Skeletal muscle cell (primary cell): ENCODE results near the gene PPP1R27.

Source experiments
- DNase-seq: peaks from one replicate; pipeline ENCODE4 v3.0.0-alpha.2; 2010; ENCODE audit warnings: low read depth
- H3K4me3 ChIP-seq: 2 replicates; pipeline ENCODE4 v1.5.1; 2011; ENCODE audit warnings: low read depth, mild to moderate bottlenecking, control low read depth, low read length, moderate library complexity

The PPP1R27 gene

DNA sequence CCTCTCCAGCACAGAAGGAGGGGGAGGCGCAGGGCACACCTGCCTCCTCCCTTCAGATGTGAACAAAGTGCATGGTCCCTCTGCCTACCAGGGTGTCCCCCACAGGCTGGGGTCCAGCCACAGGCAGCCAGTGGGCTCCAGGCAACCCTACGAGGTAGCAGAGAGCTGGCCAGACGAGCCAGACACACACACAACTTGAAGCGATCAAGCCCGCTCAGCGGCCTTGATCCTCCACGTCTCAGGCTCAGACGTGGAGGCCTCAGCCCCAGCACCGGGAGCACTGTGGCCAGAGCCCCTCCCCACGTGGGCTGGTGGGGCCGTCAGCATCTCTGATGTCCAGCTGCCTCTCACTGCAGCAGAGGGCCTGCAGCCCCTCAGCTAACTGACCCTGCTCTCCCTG lies 10.3 kb downstream of the PPP1R27 start:
- DNase-seq = no peak
- no peak overlapping the region for H3K4me3 ChIP-seq

DNA sequence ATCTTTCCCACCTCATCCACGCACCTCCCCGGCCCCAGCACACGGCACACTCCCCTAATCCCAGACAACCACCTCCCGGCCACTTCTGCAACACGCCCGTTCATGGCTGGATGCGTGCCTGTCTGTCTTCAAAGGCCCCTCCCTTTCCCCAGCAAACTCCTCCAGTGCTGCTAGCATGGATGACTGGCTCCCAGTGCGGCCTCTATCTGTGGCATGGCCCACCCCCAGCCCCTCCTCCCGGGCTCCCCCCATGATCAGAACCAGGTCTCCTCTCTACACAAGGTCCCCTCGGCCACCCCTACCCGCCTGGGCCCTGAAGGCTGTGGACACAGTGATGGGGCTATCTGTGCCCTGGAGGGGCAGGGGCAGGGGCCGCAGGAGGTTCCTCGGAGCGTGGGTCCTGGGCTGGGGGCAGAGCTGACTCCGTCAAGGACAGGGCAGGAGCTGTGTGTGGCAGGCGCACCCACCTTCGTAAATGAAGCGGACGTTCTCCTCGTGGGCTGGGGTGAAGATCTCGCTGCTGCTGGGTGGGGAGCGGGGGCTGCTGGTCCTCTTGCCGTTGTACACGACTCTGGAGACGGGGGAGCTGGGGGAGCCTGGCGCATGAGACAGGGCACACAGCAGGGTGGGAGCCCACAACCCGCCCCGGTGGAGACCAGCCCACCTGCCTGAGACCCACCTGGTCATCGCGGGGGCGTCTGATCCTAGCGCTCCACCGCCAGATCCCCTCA lies 10.9 kb downstream of the PPP1R27 start:
- no peak overlapping the region for H3K4me3 ChIP-seq
- DNase-seq = no peak

DNA sequence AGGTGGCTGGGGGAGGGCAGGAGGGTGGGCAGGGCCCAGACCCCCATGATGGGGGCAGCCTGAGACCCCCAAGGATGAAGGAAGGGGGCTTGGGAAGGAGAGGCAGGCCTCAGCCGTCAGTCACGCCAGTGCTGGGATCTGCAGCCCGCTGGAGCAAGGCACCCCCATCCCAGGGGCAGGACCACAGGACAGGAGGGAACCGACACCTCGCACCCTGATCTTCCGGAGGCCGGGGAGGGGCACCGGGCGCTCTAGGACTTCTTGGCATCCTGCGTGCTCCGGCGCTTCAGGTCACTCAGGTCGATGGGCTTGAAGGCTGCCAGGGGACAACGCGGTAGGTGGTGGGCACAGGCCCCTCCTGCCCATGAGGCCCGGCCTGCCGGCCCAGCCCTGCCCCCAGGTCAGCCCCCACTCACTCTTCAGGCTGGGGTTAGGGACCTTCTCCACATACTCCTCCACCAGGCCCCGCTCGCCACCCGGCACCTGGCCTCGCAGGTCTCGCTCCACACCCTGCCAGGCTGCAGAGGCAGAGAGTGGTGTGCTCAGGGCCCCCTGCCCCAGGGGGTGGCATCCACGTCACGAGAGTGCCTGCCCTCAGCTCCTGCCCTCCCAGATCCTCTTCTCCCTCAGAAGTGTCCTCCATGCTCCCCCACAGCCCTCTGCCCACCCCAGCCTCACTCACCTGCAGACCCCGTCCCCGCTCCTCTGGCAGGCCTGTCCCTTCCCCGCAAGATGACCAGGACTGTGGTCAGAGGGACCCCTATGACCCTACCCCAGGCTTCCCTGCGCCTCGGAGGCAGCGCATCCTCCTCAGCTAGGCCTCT lies 11.6 kb downstream of the PPP1R27 start:
- no peak overlapping the region for H3K4me3 ChIP-seq

DNA sequence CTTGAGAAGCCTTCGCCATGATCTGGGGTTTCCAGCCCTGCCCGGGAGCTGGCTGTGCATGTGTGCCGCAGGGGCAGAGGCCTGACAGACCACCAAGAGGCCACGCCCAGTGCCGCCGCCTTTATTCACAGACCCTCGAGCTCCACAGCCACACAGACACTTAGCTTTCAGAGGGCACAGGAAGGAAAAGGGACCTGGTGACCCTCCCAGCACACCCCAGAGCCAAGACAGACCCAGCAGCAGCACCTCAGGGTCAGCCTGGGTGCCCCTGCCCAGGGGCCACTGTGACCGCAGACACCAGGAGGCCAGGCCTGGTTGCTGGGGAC lies 12.6 kb downstream of the PPP1R27 start:
- no peak for DNase-seq
- no peak overlapping the region for H3K4me3 ChIP-seq

More for the DNA sequence above, 11.6 kb downstream of the PPP1R27 start:
- no peak for DNase-seq

- DNase-seq = no peak
- H3K4me3 ChIP-seq = no peak overlapping the region
Measured at GRCh38 chr17:81821603-81822311, 13.1 kb downstream of the PPP1R27 start.

- no peak for DNase-seq
- H3K4me3 ChIP-seq = no peak overlapping the region
Measured at GRCh38 chr17:81821147-81821546, 13.7 kb downstream of the PPP1R27 start.

GRCh38 chr17:81819708-81820107 lies 15.1 kb downstream of the PPP1R27 start:
- H3K4me3 ChIP-seq = no peak overlapping the region
- DNase-seq = no peak

GRCh38 chr17:81817758-81818147 lies 17.1 kb downstream of the PPP1R27 start:
- H3K4me3 ChIP-seq = no peak overlapping the region
- no peak for DNase-seq

DNA sequence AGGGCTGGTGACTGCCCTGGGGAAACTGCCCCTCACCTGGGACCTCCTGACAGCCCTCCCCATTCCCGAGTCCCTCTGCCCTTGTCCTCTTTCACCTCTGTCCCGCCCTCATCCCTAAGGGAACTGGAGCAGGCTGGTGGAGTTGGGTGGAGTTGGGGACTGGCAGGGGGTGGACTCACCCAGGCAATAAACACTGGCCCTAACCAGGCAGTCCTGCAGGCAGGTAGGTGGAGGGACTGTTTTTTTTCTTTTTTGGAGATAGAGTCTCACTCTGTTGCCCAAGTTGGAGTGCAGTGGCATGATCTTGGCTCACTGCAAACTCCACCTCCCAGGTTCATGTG lies 19.2 kb downstream of the PPP1R27 start:
- H3K4me3 ChIP-seq = no peak overlapping the region
- no peak for DNase-seq

GRCh38 chr17:81814748-81815645 lies 19.9 kb downstream of the PPP1R27 start:
- no peak overlapping the region for H3K4me3 ChIP-seq

DNA sequence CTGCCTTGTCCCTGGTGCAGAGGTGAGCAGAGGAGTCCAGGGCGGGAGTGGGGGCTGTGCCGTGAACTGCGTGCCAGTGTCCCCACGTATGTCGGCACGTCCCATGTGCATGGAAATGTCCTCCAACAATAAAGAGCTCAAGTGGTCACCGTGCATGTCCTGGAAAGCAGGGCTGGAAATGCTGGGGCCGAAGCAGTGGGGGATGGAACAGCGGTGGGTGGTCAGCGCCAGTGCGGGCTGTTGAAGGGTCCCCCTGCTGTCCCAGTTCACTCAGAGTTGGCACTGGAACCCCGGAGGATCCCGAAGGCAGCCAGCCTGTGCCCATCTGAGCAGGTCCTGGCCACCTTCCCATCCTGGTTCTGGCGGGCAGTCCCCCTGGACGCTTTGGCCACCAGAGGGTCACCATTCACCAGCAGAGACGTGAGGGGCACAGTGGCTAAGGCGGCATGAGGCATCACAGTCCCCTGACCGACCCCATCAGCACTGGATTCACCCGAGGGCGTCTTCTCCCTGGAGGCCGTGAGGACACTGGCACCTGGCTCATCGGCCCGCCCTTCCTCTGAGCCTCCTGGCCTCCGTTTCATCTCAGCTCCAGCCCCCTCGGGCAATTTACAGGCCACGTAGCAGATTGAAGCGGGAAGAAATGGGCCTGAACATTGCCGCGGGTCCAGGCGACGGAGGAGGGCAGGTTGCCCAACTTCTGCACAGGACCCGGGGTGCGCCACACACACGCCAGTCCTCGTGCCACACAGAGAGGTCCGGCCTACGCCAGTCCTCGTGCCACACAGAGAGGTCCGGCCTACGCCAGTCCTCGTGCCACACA lies 20.8 kb downstream of the PPP1R27 start:
- no peak overlapping the region for H3K4me3 ChIP-seq
- no peak for DNase-seq

More at GRCh38 chr17:81814748-81815645, 19.9 kb downstream of the PPP1R27 start:
- DNase-seq = no peak

GRCh38 chr17:81813371-81813684 lies 21.5 kb downstream of the PPP1R27 start:
- no peak for DNase-seq

DNA sequence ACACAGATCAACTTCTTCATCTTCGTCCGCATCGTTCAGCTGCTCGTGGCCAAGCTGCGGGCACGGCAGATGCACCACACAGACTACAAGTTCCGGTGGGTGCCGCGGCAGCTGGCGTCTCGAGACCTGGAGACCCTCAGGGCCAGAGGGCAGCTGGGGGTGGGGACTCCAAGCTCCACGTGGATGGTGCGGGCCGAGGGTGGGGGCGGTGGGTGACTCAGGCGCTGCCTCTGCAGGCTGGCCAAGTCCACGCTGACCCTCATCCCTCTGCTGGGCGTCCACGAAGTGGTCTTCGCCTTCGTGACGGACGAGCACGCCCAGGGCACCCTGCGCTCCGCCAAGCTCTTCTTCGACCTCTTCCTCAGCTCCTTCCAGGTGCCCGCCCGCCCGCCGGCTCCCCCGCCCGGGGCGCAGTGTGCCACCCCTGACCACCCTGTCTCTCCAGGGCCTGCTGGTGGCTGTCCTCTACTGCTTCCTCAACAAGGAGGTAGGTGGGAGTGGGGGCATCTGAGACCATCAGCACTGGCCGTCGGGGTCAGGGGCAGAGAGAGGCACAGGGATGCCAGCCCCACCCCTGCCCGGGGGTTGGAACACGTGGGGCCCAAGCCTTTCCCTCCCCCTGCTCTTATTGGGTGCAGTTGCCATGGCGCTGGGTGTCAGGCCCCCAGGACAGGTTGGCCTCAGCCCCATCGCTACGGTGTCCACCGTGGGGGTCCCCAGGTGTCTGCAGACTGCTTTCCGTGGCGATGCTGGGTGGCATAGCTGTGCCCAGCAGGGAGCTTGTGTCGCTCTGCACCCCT lies 22.1 kb downstream of the PPP1R27 start:
- no peak overlapping the region for H3K4me3 ChIP-seq
- DNase-seq = no peak

More at GRCh38 chr17:81813371-81813684, 21.5 kb downstream of the PPP1R27 start:
- no peak overlapping the region for H3K4me3 ChIP-seq

- no peak for DNase-seq
- H3K4me3 ChIP-seq = no peak overlapping the region
Measured at GRCh38 chr17:81811705-81812570, 22.9 kb downstream of the PPP1R27 start.

DNA sequence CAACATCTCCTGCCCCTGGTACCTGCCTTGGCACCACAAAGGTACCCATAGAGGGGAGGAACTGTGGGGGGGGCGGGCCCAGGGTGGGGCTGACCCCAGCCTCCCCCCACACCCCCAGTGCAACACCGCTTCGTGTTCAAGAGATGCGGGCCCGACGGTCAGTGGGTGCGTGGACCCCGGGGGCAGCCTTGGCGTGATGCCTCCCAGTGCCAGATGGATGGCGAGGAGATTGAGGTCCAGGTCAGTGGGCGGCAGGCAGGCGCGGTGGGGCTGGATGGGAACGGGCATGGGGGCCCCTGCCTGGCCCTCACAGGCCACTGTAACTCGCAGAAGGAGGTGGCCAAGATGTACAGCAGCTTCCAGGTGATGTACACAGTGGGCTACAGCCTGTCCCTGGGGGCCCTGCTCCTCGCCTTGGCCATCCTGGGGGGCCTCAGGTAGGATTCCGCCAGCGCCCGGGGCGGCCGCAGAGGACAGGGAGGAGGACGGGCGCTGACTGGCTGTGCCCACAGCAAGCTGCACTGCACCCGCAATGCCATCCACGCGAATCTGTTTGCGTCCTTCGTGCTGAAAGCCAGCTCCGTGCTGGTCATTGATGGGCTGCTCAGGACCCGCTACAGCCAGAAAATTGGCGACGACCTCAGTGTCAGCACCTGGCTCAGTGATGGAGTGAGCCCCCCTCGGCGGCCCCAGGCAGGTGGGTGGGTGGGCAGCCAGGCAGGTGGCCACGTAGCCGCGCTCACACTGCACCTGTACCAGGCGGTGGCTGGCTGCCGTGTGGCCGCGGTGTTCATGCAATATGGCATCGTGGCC lies 23.8 kb downstream of the PPP1R27 start:
- DNase-seq = no peak
- no peak overlapping the region for H3K4me3 ChIP-seq

DNA sequence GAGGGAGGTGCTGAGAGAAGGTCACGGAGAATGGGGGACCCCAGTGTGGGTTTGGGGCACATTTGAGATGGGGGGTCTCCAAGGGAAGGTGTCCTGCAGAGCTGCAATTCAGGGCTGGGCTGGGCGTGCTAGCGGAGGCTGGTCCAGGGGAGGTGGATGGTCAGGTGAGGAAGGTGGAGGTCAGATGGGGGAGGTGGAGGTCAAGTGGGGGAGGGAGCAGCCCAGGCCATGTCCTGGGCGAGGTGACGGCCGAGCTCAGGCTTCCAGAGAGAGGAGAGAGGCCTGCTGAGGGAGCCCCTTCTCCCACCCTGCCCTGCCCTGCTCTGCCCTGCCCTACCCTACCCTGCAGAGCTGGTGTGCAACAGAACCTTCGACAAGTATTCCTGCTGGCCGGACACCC lies 24.4 kb downstream of the PPP1R27 start:
- no peak overlapping the region for H3K4me3 ChIP-seq
- no peak for DNase-seq
